OCI-LY3 (cell line): Measurements from ENCODE around the gene DDX27.
A peak's percentile ranks its signal among the peaks of the same experiment; 100 is the strongest.

ENCODE experiments used
- H2AFZ ChIP-seq: fragments of 200-600, 300-600 bp; shearing (Covaris generic); 2 replicates; pipeline ENCODE4 v1.6.0; 2014; ENCODE audit warnings: antibody characterized with exemption, low read depth, low read length
- H3K27ac ChIP-seq: fragments of 200-600, 300-600 bp; sonication (generic); 2 replicates; pipeline ENCODE4 v1.5.1; 2014; ENCODE audit warnings: mild to moderate bottlenecking, low read length, moderate library complexity, mixed read lengths
- H3K27me3 ChIP-seq: fragments of 200-600, 300-600 bp; sonication (generic); 2 replicates; pipeline ENCODE4 v1.6.1; 2014; ENCODE audit warnings: low read depth, low read length, mixed read lengths
- H3K36me3 ChIP-seq: fragments of 200-600, 300-600 bp; sonication (generic); replicated peaks from 2 replicates; pipeline ENCODE3; 2014; ENCODE audit warnings: low read depth, low read length, mixed read lengths
- H3K4me1 ChIP-seq: fragments of 300-600, 200-600 bp; sonication (generic); 2 replicates; pipeline ENCODE4 v1.6.1; 2014; ENCODE audit warnings: low read length, mixed read lengths
- H3K4me2 ChIP-seq: fragments of 200-600, 300-600 bp; sonication (generic); 2 replicates; pipeline ENCODE4 v1.6.1; 2014; ENCODE audit warnings: low read length, mixed read lengths
- H3K4me3 ChIP-seq: fragments of 300-600, 200-600 bp; sonication (generic); 2 replicates; pipeline ENCODE4 v1.5.1; 2014; ENCODE audit warnings: antibody characterized with exemption, mild to moderate bottlenecking, low read length, moderate library complexity
- H3K79me2 ChIP-seq: fragments of 300-600, 200-600 bp; shearing (Covaris generic); 2 replicates; pipeline ENCODE4 v1.6.1; 2014; ENCODE audit warnings: mild to moderate bottlenecking, low read length, mixed read lengths
- H3K9ac ChIP-seq: fragments of 300-600, 200-600 bp; shearing (Covaris generic); 2 replicates; pipeline ENCODE4 v1.6.0; 2014; ENCODE audit warnings: mild to moderate bottlenecking, low read length, moderate library complexity
- H3K9me3 ChIP-seq: fragments of 200-600, 300-600 bp; shearing (Covaris generic); 2 replicates; pipeline ENCODE4 v1.6.1; 2014; ENCODE audit warnings: low read length, mixed read lengths; ENCODE audit not compliant: insufficient read depth
- H4K20me1 ChIP-seq: fragments of 200-600, 300-600 bp; sonication (generic); 2 replicates; pipeline ENCODE4 v1.6.1; 2016; ENCODE audit warnings: low read length, mixed read lengths; ENCODE audit not compliant: insufficient read depth
- CTCF ChIP-seq: fragments of 200-600, 300-600 bp; sonication (generic); IDR thresholded peaks from 2 replicates; pipeline ENCODE4 v1.5.1; 2014; ENCODE audit warnings: antibody characterized with exemption, low read length, low read depth
- EZH2phosphoT487 ChIP-seq: fragments of 200-600 bp; shearing (Covaris generic); IDR thresholded peaks from 2 replicates; pipeline ENCODE4 v1.6.1; 2018; ENCODE audit warnings: antibody characterized with exemption, mixed run types, low read depth

DDX27 gene

GRCh38 chr20:49287555-49288249 is 68.5 kb downstream of the DDX27 start:
- Histone ChIP-seq H3K79me2 (peaks cover 67% of the 10 kb centered on the region), H3K4me1 (peaks cover 65% of the 10 kb centered on the region), H3K27me3 (no peaks in the 10 kb centered on the region), H3K36me3 (peaks cover 94% of the 10 kb centered on the region), H3K4me3 (no peak overlapping the region), H4K20me1 (peaks cover 98% of the 10 kb centered on the region), H3K9ac (no peak overlapping the region), H3K4me2 (no peak overlapping the region), H2AFZ (no peak overlapping the region), H3K27ac (peak overlapping the region; percentile 25), H3K9me3 (peaks cover 42% of the 10 kb centered on the region; the same call in 1 of the 2 replicates)
- TF ChIP-seq CTCF (no peak), EZH2phosphoT487 (no peak)

- H3K4me1 ChIP-seq, result peaks cover 59% of the 10 kb centered on the region
- no peak overlapping the region for H3K4me2 ChIP-seq
- H3K27ac ChIP-seq, result peak overlapping the region; percentile 25
- no peak overlapping the region for H3K9ac ChIP-seq
- no peak overlapping the region for H3K4me3 ChIP-seq
- peaks cover 96% of the 10 kb centered on the region for H4K20me1 ChIP-seq
- H3K9me3 ChIP-seq, result peaks cover 37% of the 10 kb centered on the region; the same call in 1 of the 2 replicates
- H2AFZ ChIP-seq, result no peak overlapping the region
- TF ChIP-seq CTCF (no peak), EZH2phosphoT487 (no peak)
- peaks cover 61% of the 10 kb centered on the region for H3K79me2 ChIP-seq
- no peaks in the 10 kb centered on the region for H3K27me3 ChIP-seq
- H3K36me3 ChIP-seq, result peaks cover 92% of the 10 kb centered on the region
Measured at GRCh38 chr20:49288250-49288751, 69.1 kb downstream of the DDX27 start.

- H3K4me2 ChIP-seq, result no peak overlapping the region
- TF ChIP-seq EZH2phosphoT487, result no peak
- no peak for TF ChIP-seq CTCF
- H3K4me3 ChIP-seq, result no peak overlapping the region
- H4K20me1 ChIP-seq, result peaks cover 88% of the 10 kb centered on the region
- peaks cover 53% of the 10 kb centered on the region for H3K79me2 ChIP-seq
- H3K4me1 ChIP-seq, result peaks cover 52% of the 10 kb centered on the region
- no peaks in the 10 kb centered on the region for H3K27me3 ChIP-seq
- peaks cover 84% of the 10 kb centered on the region for H3K36me3 ChIP-seq
- peak overlapping the region; percentile 50 for H3K27ac ChIP-seq
- no peak overlapping the region for H3K9ac ChIP-seq
- peaks cover 29% of the 10 kb centered on the region; the same call in 1 of the 2 replicates for H3K9me3 ChIP-seq
- no peak overlapping the region for H2AFZ ChIP-seq
Measured at GRCh38 chr20:49288784-49289696, 69.8 kb downstream of the DDX27 start.

- H3K4me1 ChIP-seq, result peaks cover 39% of the 10 kb centered on the region
- peak overlapping the region; percentile 50 for H3K27ac ChIP-seq
- H3K4me3 ChIP-seq, result no peak overlapping the region
- H3K4me2 ChIP-seq, result no peak overlapping the region
- H4K20me1 ChIP-seq, result peaks cover 72% of the 10 kb centered on the region
- H3K36me3 ChIP-seq, result peaks cover 77% of the 10 kb centered on the region
- no peak overlapping the region for H2AFZ ChIP-seq
- no peak for TF ChIP-seq EZH2phosphoT487
- TF ChIP-seq CTCF, result no peak
- H3K9ac ChIP-seq, result no peak overlapping the region
- H3K79me2 ChIP-seq, result peaks cover 37% of the 10 kb centered on the region
- peaks cover 17% of the 10 kb centered on the region; the same call in 1 of the 2 replicates for H3K9me3 ChIP-seq
- H3K27me3 ChIP-seq, result no peaks in the 10 kb centered on the region
Measured at GRCh38 chr20:49290608-49291191, 71.5 kb downstream of the DDX27 start.
